GM21526 (cell line): Measurements from ENCODE around the gene GRID1.
A peak's percentile ranks its signal among the peaks of the same experiment; 100 is the strongest.

Source experiments
- ATAC-seq: cut with Tn5 transposase; IDR thresholded peaks from one replicate; pipeline ENCODE4 v1.9.1; 2021; ENCODE audit warnings: moderate library complexity; ENCODE audit not compliant: unreplicated experiment, low FRiP score

GRID1 gene

DNA sequence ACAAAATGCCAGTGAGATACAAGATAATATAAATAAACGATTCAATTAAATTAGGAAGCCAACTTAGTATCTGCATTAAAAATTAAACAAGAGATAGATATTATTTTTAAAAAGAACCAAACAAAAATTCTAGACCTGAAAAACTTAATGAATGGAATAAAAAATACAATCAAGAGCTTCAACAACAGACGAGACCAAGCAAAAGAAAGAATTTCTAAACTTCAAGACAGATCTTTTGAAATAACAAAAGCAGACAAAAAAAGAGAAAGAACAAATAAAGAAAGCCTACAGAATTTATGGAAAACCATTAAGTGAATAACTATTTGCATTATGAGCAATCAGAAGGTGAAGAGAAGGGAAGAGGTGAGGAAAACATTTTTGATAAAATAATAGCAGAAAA lies 555.2 kb downstream of the GRID1 start:
- ATAC-seq: no peak

GRCh38 chr10:85810674-85811073 lies 555.9 kb downstream of the GRID1 start:
- no peak for ATAC-seq

DNA sequence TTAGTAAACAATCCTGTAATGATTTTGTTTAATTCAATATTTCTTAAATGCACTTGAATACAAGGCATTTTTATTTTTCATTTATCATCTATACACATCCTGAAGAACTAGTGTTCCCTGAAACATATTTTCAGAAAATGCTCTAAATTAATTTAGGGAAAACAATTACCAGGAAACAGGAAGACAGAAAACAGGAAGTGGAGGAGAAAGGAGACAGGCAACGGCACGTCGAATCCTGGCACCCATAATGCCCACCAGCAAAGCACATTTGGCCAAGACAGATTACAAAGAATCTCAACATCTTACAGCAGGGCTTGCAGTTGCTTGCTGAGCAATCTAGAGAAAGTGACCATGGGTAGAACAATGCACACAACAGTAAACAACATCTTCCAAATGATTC lies 571.1 kb downstream of the GRID1 start:
- no peak for ATAC-seq

- ATAC-seq: no peak
Observed at GRCh38 chr10:85794553-85794952, 572.0 kb downstream of the GRID1 start.

GRCh38 chr10:85792533-85792858 lies 574.1 kb downstream of the GRID1 start:
- ATAC-seq: no peak

- no peak for ATAC-seq
Observed at GRCh38 chr10:85791818-85792532, 574.6 kb downstream of the GRID1 start.

DNA sequence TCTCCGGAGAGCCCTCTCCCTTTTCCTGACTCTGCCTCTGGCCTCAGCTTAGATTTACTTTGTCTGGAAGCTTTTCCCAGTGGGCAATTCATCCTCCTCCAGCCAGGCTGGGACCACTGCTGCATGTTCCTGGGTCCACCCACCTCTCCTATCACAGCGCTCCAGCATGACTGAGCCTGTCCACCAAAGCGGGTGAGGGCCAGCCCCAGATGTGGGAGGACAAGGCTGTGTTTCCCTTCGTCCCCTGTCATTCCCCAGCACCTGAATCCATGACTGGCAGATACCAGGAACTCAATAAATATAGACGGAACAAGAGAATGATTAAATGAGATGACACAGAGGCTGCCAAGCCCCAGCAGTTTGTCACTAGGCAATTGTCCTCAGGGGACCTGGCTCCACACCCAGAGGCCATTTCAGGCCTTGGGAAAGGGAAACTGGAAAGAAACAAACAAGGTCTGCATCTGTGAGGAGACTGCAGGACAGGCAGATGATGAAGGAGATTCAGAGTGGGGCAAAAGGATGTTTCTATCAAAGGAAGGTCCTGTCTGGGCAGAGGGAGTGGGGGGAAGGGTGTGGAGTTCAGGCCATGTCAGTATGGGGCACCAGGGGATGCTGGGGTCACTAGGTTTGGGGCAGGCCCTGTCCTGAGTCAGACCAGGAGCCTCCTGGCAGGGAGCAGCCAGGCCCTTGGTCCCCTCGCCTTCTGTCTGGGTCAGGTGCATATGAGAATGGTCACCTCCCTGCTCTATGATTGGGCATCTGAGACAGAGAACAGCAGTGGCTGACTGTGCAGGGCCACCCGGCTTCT lies 576.4 kb downstream of the GRID1 start:
- ATAC-seq: no peak

GRCh38 chr10:85789125-85789524 lies 577.5 kb downstream of the GRID1 start:
- no peak for ATAC-seq

- ATAC-seq: no peak
Observed at GRCh38 chr10:85788570-85788969, 578.0 kb downstream of the GRID1 start.

- ATAC-seq: no peak
Observed at GRCh38 chr10:85787881-85788280, 578.7 kb downstream of the GRID1 start.

- no peak for ATAC-seq
Observed at GRCh38 chr10:85787393-85787792, 579.2 kb downstream of the GRID1 start.

DNA sequence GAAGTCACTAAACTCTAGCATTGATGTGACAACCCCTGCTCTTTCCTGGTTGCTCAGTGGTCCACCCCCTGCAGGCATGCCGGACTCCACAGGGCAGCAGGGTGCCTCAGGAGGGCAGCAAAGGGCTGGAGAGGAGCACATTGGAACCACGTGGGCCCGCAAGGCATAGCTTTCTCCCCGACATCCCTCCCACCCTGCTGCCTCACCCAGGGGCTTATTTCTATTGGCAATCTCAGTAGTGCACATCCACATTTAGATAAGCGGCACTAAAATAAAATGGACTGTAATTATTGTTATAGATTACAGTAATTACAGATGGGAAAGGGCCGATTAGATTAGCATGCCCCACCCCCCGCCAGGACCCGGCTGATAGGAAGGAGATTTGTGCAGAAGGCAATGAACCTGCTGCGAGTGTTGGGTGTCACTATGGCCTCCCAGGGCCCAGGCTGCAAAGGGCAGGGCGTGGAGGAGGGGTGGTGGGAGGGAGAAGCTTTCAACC lies 580.1 kb downstream of the GRID1 start:
- ATAC-seq: no peak

DNA sequence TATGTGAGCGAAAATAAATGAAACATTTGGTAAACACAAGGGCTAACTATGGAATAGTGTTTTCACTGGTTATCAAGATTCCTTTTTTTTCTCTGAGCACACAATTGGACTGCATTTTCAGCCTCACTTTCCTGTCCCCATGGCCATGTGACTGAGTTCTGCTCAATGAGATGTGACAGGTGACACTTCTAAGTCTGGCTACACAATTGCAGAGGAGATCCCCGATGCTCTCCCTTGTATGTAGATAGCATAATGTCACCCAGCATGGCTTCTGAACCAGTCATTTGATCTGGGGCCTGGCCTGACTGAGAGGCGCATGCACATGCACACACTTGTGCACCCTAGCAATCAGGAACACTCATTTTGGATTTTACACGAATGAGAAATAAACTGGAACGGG lies 581.8 kb downstream of the GRID1 start:
- no peak for ATAC-seq

- no peak for ATAC-seq
Observed at GRCh38 chr10:85781404-85781803, 585.2 kb downstream of the GRID1 start.

DNA sequence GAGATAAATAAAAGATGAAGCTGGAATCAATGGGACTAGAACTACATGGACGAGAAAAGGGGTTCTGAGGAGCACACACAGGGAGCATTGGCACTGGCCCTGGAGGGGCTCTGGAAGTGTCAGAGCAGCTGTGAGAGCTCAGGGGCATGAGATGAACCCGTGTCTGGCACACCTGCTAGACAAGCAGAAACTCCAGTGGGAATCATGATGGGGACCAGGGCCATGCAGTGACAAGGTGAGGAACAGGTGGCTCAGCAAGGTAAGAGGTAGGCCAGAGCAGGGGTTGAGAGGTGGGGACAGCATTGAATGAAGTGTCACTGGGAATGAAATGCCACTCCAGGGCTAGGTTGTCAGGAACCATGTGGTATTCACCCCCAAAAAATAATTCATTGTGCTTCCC lies 588.5 kb downstream of the GRID1 start:
- no peak for ATAC-seq

GRCh38 chr10:85767891-85768290 lies 598.7 kb downstream of the GRID1 start:
- no peak for ATAC-seq

GRCh38 chr10:85764108-85764507 lies 602.5 kb downstream of the GRID1 start:
- no peak for ATAC-seq

- ATAC-seq: no peak
Observed at GRCh38 chr10:85761906-85762445, 604.6 kb downstream of the GRID1 start.

DNA sequence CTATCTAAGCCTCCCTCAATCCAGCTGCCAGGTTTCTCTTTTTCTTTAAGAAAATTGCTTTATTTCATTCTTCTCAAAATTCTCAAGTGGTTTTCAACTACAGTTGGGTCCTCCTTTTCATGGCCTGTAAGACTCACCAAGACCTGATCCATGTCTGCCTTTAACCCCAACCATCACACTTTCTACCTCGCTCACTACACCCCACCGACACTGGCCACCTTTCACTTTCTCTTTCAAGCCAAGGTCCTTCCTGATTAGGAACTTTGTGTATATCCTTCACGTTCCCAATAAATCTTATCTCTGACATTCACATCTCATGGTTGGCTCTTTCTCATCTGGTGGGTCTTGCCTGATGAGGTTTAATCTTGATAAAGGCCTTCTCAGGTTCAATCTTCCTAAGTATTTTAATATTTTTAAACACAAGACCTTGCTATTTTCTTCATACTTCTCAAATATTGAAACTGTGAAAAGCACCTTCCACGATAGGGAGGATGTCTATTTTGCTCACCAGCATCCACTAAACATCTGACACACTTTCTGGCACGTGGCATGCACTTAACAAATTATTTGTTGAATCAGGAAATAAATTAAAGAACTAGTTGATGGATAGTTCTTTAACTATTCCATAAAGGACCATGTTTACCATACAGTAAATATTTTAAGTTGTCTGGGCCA lies 624.8 kb downstream of the GRID1 start:
- ATAC-seq: peak; percentile 94

DNA sequence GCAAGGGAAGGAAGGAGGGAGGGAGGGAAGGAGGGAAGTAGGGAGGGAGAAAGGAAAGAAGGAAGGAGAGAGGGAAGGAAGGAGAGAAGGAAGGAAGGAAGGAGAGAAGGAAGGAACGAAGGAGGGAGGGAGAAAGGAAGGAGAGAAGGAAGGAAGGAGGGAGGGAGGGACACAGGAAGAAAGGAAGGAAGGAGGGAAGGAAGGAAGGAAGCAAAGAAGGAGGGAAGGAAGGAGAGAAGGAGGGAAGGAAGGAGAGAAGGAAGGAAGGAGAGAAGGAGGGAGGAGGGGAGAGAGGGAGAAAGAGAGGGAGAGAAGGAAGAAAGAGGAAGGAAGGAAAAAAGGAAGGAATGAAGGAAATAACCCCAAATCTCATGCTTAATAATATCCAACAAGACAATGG lies 630.6 kb downstream of the GRID1 start:
- no peak for ATAC-seq

DNA sequence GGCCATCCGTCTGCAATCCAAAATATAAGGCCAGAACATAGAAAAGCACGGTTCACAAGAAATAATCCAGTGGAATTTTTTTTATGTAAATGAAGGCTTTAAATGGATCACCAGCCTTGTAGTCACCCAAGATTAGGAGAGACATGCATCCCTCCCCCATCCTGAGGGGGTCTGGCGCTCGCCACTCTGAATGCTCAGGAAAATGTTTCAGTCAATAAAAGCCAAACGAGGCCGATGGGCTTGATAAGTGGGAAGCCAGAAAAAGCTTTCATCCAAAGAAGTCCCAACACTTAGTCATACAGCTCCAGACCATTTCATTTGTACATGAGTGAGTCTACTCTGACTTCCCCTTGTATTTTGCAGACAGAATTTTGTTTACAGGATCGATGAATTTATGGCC lies 631.8 kb downstream of the GRID1 start:
- no peak for ATAC-seq
